ENCODE measurements around the gene PTOV1. TPM values are rescaled to one million over a fixed set of nuclear protein-coding genes. Genes with fewer than 3 reads are reported as not detected.

The PTOV1 gene
- total and polyA plus RNA-seq, 2 of the 13 experiments (the other 11 are each of a cell fraction or from before 2014, with no cell fraction given): 63.5 to 68.5 TPM

DNA sequence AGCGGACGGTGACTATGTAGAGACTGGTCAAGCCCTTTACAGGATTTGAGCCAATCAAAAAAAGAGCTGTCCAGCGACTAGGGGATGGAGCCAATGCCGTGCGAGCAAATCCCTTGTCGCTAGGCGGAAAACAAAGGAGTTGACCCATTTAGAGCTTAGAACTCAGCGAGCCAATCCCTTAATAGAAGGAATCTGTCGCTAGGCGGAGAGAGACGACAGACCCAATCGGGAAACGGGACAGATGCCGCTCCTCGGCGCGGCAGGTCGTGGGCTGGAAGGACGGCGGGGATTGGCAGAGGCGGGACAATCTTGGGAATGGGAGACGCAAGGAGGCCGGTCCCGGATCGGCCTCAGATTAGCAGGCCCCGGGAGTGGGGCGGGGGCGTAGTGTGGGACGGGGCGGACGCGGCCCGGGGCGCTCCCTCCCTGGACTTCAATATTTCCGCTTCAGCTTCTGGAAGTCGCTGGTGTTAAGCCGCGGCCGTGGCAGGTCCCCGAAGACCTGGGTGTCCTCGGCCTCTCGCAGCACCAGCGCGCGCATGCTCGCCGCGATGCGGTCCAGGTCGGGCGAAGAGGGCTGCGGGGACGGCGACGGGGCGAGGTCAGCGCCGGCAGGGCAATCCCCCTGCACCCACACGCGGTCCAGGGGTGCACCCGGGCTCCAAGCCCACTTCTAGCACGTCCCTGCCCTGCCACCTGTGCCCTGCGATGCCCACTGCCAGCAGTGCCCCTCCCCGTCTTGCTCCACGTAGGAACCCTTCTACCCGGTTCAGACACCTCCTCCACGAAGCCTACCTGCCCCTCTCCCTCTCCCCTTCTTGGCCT lies 18.7 kb downstream of the PTOV1 start (continued):
- TF ChIP-seq ZNF460 (CRISPR knock-in tag; IDR thresholded peaks at IDR 0.05; ENCODE audit: borderline replicate concordance) (no peak), ZNF724P (CRISPR knock-in tag; IDR thresholded peaks at IDR 0.05; ENCODE audit: borderline replicate concordance) (no peak), EEA1 (CRISPR knock-in tag; IDR thresholded peaks at IDR 0.05; ENCODE audit: borderline replicate concordance) (peak; percentile 47; the same call in 1 of the 2 replicates), DR1 (CRISPR knock-in tag; IDR thresholded peaks at IDR 0.05) (no peak), KDM1A (CRISPR knock-in tag; IDR thresholded peaks at IDR 0.05) (no peak), ZNF251 (CRISPR knock-in tag; IDR thresholded peaks at IDR 0.05) (0 out of 2 replicates have a peak, but pooled peaks have one; percentile 86), EP300 (IDR thresholded peaks at IDR 0.05; ENCODE audit: low read depth in 2 of 2, low read length in 2 of 2) (peak in 1 of 2 experiments; percentile 91; a peak in 2 of 4 replicates), EP300 (CRISPR knock-in tag; IDR thresholded peaks at IDR 0.05; ENCODE audit: borderline replicate concordance) (no peak), NFIB (CRISPR knock-in tag; IDR thresholded peaks at IDR 0.05; ENCODE audit: borderline replicate concordance) (no peak), HOXA7 (CRISPR knock-in tag; IDR thresholded peaks at IDR 0.05) (no peak), ARID5B (CRISPR knock-in tag; IDR thresholded peaks at IDR 0.05) (peak; percentile 40), PATZ1 (CRISPR knock-in tag; IDR thresholded peaks at IDR 0.05) (peak; percentile 24; the same call in 1 of the 2 replicates), ZNF124 (CRISPR knock-in tag; IDR thresholded peaks at IDR 0.05) (no peak), TMF1 (CRISPR knock-in tag; IDR thresholded peaks at IDR 0.05; ENCODE audit: low read depth) (no peak), ZNF839 (CRISPR knock-in tag; IDR thresholded peaks at IDR 0.05; ENCODE audit: borderline replicate concordance) (no peak), FOXA3 (CRISPR knock-in tag; IDR thresholded peaks at IDR 0.05) (no peak), RFX3 (CRISPR knock-in tag; IDR thresholded peaks at IDR 0.05) (no peak), POLR2A (IDR thresholded peaks at IDR 0.05; ENCODE audit: insufficient read depth in 1 of 2, low read depth in 2 of 2, low read length in 2 of 2) (peak; percentile 13 to 63; a peak in 2 of 4 replicates)
- TF ChIP-seq, protein P1, sequence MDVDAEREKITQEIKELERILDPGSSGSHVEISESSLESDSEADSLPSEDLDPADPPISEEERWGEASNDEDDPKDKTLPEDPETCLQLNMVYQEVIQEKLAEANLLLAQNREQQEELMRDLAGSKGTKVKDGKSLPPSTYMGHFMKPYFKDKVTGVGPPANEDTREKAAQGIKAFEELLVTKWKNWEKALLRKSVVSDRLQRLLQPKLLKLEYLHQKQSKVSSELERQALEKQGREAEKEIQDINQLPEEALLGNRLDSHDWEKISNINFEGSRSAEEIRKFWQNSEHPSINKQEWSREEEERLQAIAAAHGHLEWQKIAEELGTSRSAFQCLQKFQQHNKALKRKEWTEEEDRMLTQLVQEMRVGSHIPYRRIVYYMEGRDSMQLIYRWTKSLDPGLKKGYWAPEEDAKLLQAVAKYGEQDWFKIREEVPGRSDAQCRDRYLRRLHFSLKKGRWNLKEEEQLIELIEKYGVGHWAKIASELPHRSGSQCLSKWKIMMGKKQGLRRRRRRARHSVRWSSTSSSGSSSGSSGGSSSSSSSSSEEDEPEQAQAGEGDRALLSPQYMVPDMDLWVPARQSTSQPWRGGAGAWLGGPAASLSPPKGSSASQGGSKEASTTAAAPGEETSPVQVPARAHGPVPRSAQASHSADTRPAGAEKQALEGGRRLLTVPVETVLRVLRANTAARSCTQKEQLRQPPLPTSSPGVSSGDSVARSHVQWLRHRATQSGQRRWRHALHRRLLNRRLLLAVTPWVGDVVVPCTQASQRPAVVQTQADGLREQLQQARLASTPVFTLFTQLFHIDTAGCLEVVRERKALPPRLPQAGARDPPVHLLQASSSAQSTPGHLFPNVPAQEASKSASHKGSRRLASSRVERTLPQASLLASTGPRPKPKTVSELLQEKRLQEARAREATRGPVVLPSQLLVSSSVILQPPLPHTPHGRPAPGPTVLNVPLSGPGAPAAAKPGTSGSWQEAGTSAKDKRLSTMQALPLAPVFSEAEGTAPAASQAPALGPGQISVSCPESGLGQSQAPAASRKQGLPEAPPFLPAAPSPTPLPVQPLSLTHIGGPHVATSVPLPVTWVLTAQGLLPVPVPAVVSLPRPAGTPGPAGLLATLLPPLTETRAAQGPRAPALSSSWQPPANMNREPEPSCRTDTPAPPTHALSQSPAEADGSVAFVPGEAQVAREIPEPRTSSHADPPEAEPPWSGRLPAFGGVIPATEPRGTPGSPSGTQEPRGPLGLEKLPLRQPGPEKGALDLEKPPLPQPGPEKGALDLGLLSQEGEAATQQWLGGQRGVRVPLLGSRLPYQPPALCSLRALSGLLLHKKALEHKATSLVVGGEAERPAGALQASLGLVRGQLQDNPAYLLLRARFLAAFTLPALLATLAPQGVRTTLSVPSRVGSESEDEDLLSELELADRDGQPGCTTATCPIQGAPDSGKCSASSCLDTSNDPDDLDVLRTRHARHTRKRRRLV (CRISPR knock-in tag; IDR thresholded peaks at IDR 0.05): no peak

Measured in HepG2 (cell line).